Keratinocyte (primary cell): Measurements from ENCODE around the gene ABI3BP. TPM values are rescaled to one million over a fixed set of nuclear protein-coding genes. Genes with fewer than 3 reads are reported as not detected.

Experiments used
- DNase-seq: peaks from one replicate; pipeline ENCODE4 v3.0.0-alpha.2; 2011; ENCODE audit warnings: low read depth, missing footprints, low spot score
- FAIRE-seq: peaks from 2 replicates; lab custom pipeline; 2011; peaks lifted over from hg19 to GRCh38; lab: Jason Lieb, UNC
- H2AFZ ChIP-seq: 2 replicates; pipeline ENCODE4 v1.6.0; 2012; ENCODE audit warnings: low read length, control low read depth, inconsistent platforms; ENCODE audit not compliant: control insufficient read depth
- H3K27ac ChIP-seq: 2 replicates; pipeline ENCODE4 v1.5.1; 2011; ENCODE audit warnings: low read length; ENCODE audit not compliant: control insufficient read depth, insufficient read depth
- H3K27me3 ChIP-seq: 3 replicates; pipeline ENCODE4 v1.6.0; 2011; ENCODE audit warnings: low read length; ENCODE audit not compliant: control insufficient read depth, insufficient read depth; ENCODE audit errors: extremely low read depth
- H3K36me3 ChIP-seq, 2 experiments: 2 replicates in 1 of 2; 3 replicates in 1 of 2; pipeline ENCODE4 v1.5.1; 2011; ENCODE audit warnings: low read length in 2 of 2, mild to moderate bottlenecking in 1 of 2; ENCODE audit not compliant: control insufficient read depth in 2 of 2, insufficient read depth in 2 of 2; ENCODE audit errors: extremely low read depth in 1 of 2
- H3K4me1 ChIP-seq: 3 replicates; pipeline ENCODE4 v1.5.1; 2011; ENCODE audit warnings: low read length; ENCODE audit not compliant: control insufficient read depth, insufficient read depth; ENCODE audit errors: extremely low read depth
- H3K4me2 ChIP-seq: 3 replicates; pipeline ENCODE4 v1.6.0; 2011; ENCODE audit warnings: low read depth, low read length; ENCODE audit not compliant: control insufficient read depth, insufficient read depth; ENCODE audit errors: extremely low read depth
- H3K4me3 ChIP-seq, 3 experiments: fragments of 200-600 bp in 1 of 3; sonication (generic) in 1 of 3; 2 replicates in 2 of 3; 3 replicates in 1 of 3; pipeline ENCODE4 v1.5.1; 2011 to 2016; ENCODE audit warnings: low read length in 3 of 3, mild to moderate bottlenecking in 3 of 3, control low read depth in 2 of 3, inconsistent platforms in 1 of 3, low read depth in 1 of 3, mixed read lengths in 1 of 3, mixed run types in 1 of 3, moderate library complexity in 1 of 3; ENCODE audit not compliant: control insufficient read depth in 2 of 3, insufficient read depth in 2 of 3; ENCODE audit errors: extremely low read depth in 1 of 3
- H3K79me2 ChIP-seq: 2 replicates; pipeline ENCODE4 v1.6.0; 2012; ENCODE audit warnings: low read length; ENCODE audit not compliant: control insufficient read depth, insufficient read depth
- H3K9ac ChIP-seq: 3 replicates; pipeline ENCODE4 v1.6.0; 2011; ENCODE audit warnings: low read length; ENCODE audit not compliant: control insufficient read depth, insufficient read depth; ENCODE audit errors: extremely low read depth
- H3K9me1 ChIP-seq: 3 replicates; pipeline ENCODE4 v1.6.0; 2011; ENCODE audit warnings: low read length; ENCODE audit not compliant: control insufficient read depth, insufficient read depth; ENCODE audit errors: extremely low read depth
- H3K9me3 ChIP-seq: 2 replicates; pipeline ENCODE4 v1.5.1; 2012; ENCODE audit warnings: low read depth, low read length; ENCODE audit not compliant: control insufficient read depth
- H4K20me1 ChIP-seq: 3 replicates; pipeline ENCODE4 v1.6.0; 2011; ENCODE audit warnings: low read length; ENCODE audit not compliant: control insufficient read depth, insufficient read depth; ENCODE audit errors: extremely low read depth
- CTCF ChIP-seq, 3 experiments: IDR thresholded peaks in 1 of 3; conservative IDR thresholded peaks in 1 of 3; optimal IDR thresholded peaks in 1 of 3; 2 replicates in 2 of 3; 3 replicates in 1 of 3; pipeline versions ENCODE3 to v1.5.1; 2011; ENCODE audit warnings: low read length in 3 of 3, mild to moderate bottlenecking in 3 of 3, moderate library complexity in 2 of 3, control low read depth in 1 of 3, inconsistent platforms in 1 of 3; ENCODE audit not compliant: insufficient read depth in 2 of 3; ENCODE audit errors: extremely low read depth in 1 of 3
- EZH2 ChIP-seq: IDR thresholded peaks from one replicate; pipeline ENCODE4 v1.6.1; 2012; ENCODE audit warnings: inconsistent platforms, mild to moderate bottlenecking, low read length, moderate library complexity
- dilution Hi-C: fragments of 300-500 bp; cut with MboI; formaldehyde crosslinking; loops from one replicate; pipeline ENCODE4 v1.7.0; 2020; ENCODE audit warnings: low sequenced_read_pairs; ENCODE audit not compliant: extremely low pct_ligation_motif_present
- polyA plus RNA-seq, 5 experiments: library from polyadenylated mRNA; depleted of rRNA in 3 of 5; stranded (reverse) in 3 of 5; stranded (forward) in 1 of 5; unstranded in 1 of 5; fragments of >200 nt; gene quantifications; 1 replicate in 1 of 5; 2 replicates in 3 of 5; 3 replicates in 1 of 5; pipeline versions ENCODE4 v1.2.1 to v1.2.3, GENCODE V29; 2011 to 2012; ENCODE audit warnings: missing spikeins in 2 of 5, low read depth in 1 of 5, low replicate concordance in 1 of 5

Gene ABI3BP
- polyA plus RNA-seq, 1 donor (not counting 4 experiments of a cell fraction or from before 2014, with no cell fraction given): 0.59 TPM

DNA sequence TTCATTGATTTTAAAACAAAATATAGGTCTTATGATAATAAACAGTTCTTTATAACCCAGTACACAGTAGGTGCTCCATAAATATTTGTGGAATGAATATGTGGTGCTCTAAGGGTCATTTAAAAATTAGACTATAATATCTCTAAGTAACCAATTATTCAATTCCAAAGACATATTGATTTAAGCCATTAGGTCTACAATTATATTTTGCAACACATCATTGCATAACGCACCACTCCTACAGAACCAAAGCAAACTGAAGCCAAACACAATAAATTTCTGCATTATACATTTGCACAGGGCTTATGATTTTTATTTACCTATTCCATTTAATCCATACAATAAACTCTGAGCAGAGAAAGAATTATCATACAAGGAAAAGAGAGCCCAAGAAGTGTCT lies 104.3 kb downstream of the ABI3BP start:
- Histone ChIP-seq H4K20me1 (no peaks in the 10 kb centered on the region), H3K36me3 (no peaks in the 10 kb centered on the region), H3K4me1 (no peaks in the 10 kb centered on the region), H3K27me3 (no peaks in the 10 kb centered on the region), H3K4me2 (no peak overlapping the region), H3K79me2 (no peaks in the 10 kb centered on the region), H3K9ac (no peak overlapping the region), H3K9me1 (no peaks in the 10 kb centered on the region), H2AFZ (no peak overlapping the region), H3K9me3 (no peaks in the 10 kb centered on the region), H3K4me3 (no peak overlapping the region), H3K27ac (no peak overlapping the region)
- TF ChIP-seq EZH2 (no peak), CTCF (optimal IDR thresholded peaks at IDR 0.05 in 1 of 3, IDR thresholded peaks at IDR 0.05 in 1 of 3, conservative IDR thresholded peaks at IDR 0.05 in 1 of 3; ENCODE audit: extremely low read depth in 1 of 3, insufficient read depth in 2 of 3, low read length in 3 of 3) (no peak)
- dilution Hi-C loops: loop anchor here (25.0 kb wide), 1 partner anchor 102 kb away; no protein-coding TSS in a partner anchor
- no peak for FAIRE-seq
- no peak for DNase-seq

GRCh38 chr3:100882571-100882984 lies 110.6 kb downstream of the ABI3BP start:
- no peak for FAIRE-seq

More at GRCh38 chr3:100882571-100882984, 110.6 kb downstream of the ABI3BP start:
- Histone ChIP-seq H3K4me2 (no peak overlapping the region), H3K9ac (no peak overlapping the region), H3K4me1 (no peaks in the 10 kb centered on the region), H2AFZ (peak overlapping the region; percentile 1), H3K27ac (no peak overlapping the region), H4K20me1 (no peaks in the 10 kb centered on the region), H3K36me3 (no peaks in the 10 kb centered on the region), H3K9me3 (no peaks in the 10 kb centered on the region), H3K27me3 (no peaks in the 10 kb centered on the region), H3K4me3 (no peak overlapping the region), H3K79me2 (no peaks in the 10 kb centered on the region), H3K9me1 (no peaks in the 10 kb centered on the region)
- dilution Hi-C loops: loop anchor here (25.0 kb wide), 1 partner anchor 95 kb away; no protein-coding TSS in a partner anchor
- no peak for DNase-seq
- TF ChIP-seq CTCF (optimal IDR thresholded peaks at IDR 0.05 in 1 of 3, IDR thresholded peaks at IDR 0.05 in 1 of 3, conservative IDR thresholded peaks at IDR 0.05 in 1 of 3; ENCODE audit: extremely low read depth in 1 of 3, insufficient read depth in 2 of 3, low read length in 3 of 3) (no peak), EZH2 (no peak)
